OCI-LY1 (cell line): ENCODE measurements around the gene LCN12.

Experiments used
- EZH2 ChIP-seq: fragments of 200-600 bp; sonication (generic), shearing (Covaris generic); IDR thresholded peaks from 2 replicates; pipeline ENCODE4 v1.8.0; 2017; ENCODE audit warnings: borderline replicate concordance, mixed run types, mild to moderate bottlenecking, antibody characterized with exemption, low read length, moderate library complexity, mixed read lengths
- TF ChIP-seq, protein P1 (sequence below): fragments of 200-600 bp; sonication (generic), shearing (Covaris generic); IDR thresholded peaks from 2 replicates; pipeline ENCODE4 v1.5.1; 2017; ENCODE audit warnings: mild to moderate bottlenecking, antibody characterized with exemption, low read length, moderate library complexity, mixed read lengths

DNA sequence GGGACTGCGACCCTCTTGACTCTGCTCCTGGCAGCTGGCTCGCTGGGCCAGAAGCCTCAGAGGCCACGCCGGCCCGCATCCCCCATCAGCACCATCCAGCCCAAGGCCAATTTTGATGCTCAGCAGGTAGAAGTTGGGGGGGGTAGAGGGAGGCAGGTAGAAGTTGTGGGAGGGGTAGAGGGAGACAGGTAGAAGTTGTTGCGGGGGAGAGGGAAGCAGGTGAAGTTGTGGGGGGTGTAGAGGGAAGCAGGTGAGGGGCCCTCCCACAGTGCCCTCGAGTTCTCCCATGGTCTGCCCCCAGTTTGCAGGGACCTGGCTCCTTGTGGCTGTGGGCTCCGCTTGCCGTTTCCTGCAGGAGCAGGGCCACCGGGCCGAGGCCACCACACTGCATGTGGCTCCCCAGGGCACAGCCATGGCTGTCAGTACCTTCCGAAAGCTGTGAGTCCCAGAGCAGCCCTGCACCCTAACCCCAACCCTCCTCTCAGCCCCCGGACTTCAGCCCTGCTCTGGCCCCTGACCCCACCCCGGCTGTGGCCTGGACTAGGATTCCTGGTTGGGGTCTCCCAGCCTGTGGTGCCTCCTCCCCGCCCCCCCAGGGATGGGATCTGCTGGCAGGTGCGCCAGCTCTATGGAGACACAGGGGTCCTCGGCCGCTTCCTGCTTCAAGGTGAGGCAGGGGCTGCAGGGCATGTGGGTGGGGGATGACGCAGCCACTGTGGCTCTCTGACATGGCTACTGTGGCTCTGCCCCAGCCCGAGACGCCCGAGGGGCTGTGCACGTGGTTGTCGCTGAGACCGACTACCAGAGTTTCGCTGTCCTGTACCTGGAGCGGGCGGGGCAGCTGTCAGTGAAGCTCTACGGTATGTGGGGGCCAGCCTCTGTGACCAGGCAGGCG, 6.5 kb upstream of the LCN12 start:
- TF ChIP-seq, protein P1, sequence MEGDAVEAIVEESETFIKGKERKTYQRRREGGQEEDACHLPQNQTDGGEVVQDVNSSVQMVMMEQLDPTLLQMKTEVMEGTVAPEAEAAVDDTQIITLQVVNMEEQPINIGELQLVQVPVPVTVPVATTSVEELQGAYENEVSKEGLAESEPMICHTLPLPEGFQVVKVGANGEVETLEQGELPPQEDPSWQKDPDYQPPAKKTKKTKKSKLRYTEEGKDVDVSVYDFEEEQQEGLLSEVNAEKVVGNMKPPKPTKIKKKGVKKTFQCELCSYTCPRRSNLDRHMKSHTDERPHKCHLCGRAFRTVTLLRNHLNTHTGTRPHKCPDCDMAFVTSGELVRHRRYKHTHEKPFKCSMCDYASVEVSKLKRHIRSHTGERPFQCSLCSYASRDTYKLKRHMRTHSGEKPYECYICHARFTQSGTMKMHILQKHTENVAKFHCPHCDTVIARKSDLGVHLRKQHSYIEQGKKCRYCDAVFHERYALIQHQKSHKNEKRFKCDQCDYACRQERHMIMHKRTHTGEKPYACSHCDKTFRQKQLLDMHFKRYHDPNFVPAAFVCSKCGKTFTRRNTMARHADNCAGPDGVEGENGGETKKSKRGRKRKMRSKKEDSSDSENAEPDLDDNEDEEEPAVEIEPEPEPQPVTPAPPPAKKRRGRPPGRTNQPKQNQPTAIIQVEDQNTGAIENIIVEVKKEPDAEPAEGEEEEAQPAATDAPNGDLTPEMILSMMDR, result no peak
- no peak for TF ChIP-seq EZH2
